Gastrocnemius medialis (tissue), 4 donors: ENCODE measurements around the gene ALDH3B1. TPM values are rescaled to one million over a fixed set of nuclear protein-coding genes. Genes with fewer than 3 reads are reported as not detected.

Experiments used
- ATAC-seq, 2 donors: fragments of 150-250 bp; one replicate each; pipeline ENCODE4 v1.9.1; 2016
- DNase-seq, 2 donors: peaks; one replicate each; pipeline ENCODE4 v3.0.0-alpha.2; 2019
- H3K27ac ChIP-seq, 4 donors: fragments of 200-600 bp; sonication (generic); 1 replicate in 1 of 4; 2 replicates in 3 of 4; pipeline ENCODE4 v1.5.1; 2016 to 2018; ENCODE audit warnings: mild to moderate bottlenecking in 2 of 4, moderate library complexity in 1 of 4
- H3K27me3 ChIP-seq, 3 donors: fragments of 200-600 bp; sonication (generic) in 2 of 3; 1 replicate in 1 of 3; 2 replicates in 2 of 3; pipeline versions ENCODE4 v1.5.1 to v1.6.0; 2016 to 2019; ENCODE audit warnings: mild to moderate bottlenecking in 1 of 3, moderate library complexity in 1 of 3
- H3K36me3 ChIP-seq, 2 donors: fragments of 200-600 bp; sonication (generic) in 1 of 2; one replicate each; pipeline ENCODE4 v1.5.1; 2017 to 2018
- H3K4me1 ChIP-seq, 2 donors: fragments of 200-600 bp; sonication (generic) in 1 of 2; one replicate each; pipeline ENCODE4 v1.5.1; 2016 to 2017; ENCODE audit warnings: mild to moderate bottlenecking in 2 of 2
- H3K4me3 ChIP-seq, 4 donors: fragments of 200-600 bp; sonication (generic) in 3 of 4; 1 replicate in 1 of 4; 2 replicates in 3 of 4; pipeline ENCODE4 v1.5.1; 2016 to 2019; ENCODE audit warnings: mild to moderate bottlenecking in 2 of 4
- H3K9me3 ChIP-seq, 3 donors: fragments of 200-600 bp; sonication (generic) in 2 of 3; 1 replicate in 1 of 3; 2 replicates in 2 of 3; pipeline ENCODE4 v1.5.1; 2016 to 2019
- POLR2A ChIP-seq, 2 donors: fragments of 450-650 bp; IDR thresholded peaks; one replicate each; pipeline ENCODE4 v1.6.1; 2017; ENCODE audit warnings: antibody characterized with exemption in 2 of 2, mild to moderate bottlenecking in 2 of 2, moderate library complexity in 2 of 2
- in situ Hi-C, 4 donors: fragments of 200-750 bp; cut with MboI; loops; one replicate each; pipeline versions ENCODE4 v1.15.0 to v1.8.0; 2017; ENCODE audit warnings: low sequenced_read_pairs in 4 of 4
- intact Hi-C: fragments of 100-400 bp; cut with DNase I; formaldehyde crosslinking; loops from one replicate; pipeline ENCODE4 v1.15.1; 2023; ENCODE audit warnings: low total_unique reads
- total RNA-seq, 4 donors: library from RNA; depleted of rRNA; stranded (reverse); fragments of >200 nt; gene quantifications; one replicate each; pipeline versions ENCODE4 v1.1.0 to v1.2.3, GENCODE V29; 2016
- TF ChIP-seq, protein P1 (sequence below), 5 experiments: fragments of 450-650 bp in 3 of 5; fragments of 200-600 bp in 2 of 5; sonication (generic) in 2 of 5; IDR thresholded peaks in 4 of 5; conservative IDR thresholded peaks in 1 of 5; 1 replicate in 4 of 5; 2 replicates in 1 of 5; pipeline ENCODE4 v1.5.1; 2016 to 2019; ENCODE audit warnings: antibody characterized with exemption in 5 of 5, mild to moderate bottlenecking in 3 of 5, moderate library complexity in 3 of 5

ALDH3B1 gene
- total RNA-seq, 4 donors from 2014 or later, result 2.2 to 5.1 (median 3.6) TPM

DNA sequence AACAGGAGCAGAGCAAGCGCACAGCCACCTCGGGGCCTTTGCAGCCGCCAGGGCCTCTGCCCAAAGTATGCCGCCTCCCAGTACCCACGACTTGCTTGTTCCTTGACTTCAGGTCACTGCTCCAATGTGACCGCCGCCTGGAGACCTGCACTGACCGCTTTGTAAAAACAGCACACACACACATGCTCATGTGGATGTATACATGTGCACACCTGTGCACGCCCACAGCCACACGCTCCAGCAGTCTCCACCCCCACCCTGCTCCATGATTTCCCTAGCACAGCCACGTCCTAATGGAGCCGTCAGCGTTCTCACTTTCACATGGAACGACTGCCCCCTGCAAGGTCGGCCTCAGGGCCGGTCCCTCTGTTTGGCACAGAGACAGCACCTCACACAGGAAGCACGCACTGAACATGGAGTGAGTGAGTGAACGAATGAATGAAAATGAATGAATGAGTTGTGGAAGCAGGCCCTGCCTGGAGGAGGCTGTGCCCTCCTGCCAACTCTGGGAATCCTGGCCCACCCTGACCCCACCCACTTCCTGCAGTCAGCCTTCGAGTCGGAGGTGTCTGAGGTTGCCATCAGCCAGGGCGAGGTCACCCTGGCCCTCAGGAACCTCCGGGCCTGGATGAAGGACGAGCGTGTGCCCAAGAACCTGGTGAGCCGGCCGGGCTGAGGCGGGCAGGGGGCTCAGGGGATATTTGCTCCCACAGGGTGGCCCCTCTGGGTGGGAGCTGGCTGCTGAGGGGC is 8.0 kb downstream of the ALDH3B1 start:
- H3K4me1 ChIP-seq, result no peaks in the 10 kb centered on the region
- in situ Hi-C loops (no loop called here), intact Hi-C loops (no loop called here)
- ATAC-seq (no peak), DNase-seq (no peak)
- no peak overlapping the region for H3K4me3 ChIP-seq
- H3K9me3 ChIP-seq, result no peaks in the 10 kb centered on the region
- no peaks in the 10 kb centered on the region for H3K36me3 ChIP-seq
- H3K27ac ChIP-seq, result no peak overlapping the region
- H3K27me3 ChIP-seq, result no peaks in the 10 kb centered on the region
- TF ChIP-seq, protein P1, sequence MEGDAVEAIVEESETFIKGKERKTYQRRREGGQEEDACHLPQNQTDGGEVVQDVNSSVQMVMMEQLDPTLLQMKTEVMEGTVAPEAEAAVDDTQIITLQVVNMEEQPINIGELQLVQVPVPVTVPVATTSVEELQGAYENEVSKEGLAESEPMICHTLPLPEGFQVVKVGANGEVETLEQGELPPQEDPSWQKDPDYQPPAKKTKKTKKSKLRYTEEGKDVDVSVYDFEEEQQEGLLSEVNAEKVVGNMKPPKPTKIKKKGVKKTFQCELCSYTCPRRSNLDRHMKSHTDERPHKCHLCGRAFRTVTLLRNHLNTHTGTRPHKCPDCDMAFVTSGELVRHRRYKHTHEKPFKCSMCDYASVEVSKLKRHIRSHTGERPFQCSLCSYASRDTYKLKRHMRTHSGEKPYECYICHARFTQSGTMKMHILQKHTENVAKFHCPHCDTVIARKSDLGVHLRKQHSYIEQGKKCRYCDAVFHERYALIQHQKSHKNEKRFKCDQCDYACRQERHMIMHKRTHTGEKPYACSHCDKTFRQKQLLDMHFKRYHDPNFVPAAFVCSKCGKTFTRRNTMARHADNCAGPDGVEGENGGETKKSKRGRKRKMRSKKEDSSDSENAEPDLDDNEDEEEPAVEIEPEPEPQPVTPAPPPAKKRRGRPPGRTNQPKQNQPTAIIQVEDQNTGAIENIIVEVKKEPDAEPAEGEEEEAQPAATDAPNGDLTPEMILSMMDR (IDR thresholded peaks at IDR 0.05 in 4 of 5, conservative IDR thresholded peaks at IDR 0.05 in 1 of 5), result no peak
- TF ChIP-seq POLR2A (IDR thresholded peaks at IDR 0.05), result no peak

DNA sequence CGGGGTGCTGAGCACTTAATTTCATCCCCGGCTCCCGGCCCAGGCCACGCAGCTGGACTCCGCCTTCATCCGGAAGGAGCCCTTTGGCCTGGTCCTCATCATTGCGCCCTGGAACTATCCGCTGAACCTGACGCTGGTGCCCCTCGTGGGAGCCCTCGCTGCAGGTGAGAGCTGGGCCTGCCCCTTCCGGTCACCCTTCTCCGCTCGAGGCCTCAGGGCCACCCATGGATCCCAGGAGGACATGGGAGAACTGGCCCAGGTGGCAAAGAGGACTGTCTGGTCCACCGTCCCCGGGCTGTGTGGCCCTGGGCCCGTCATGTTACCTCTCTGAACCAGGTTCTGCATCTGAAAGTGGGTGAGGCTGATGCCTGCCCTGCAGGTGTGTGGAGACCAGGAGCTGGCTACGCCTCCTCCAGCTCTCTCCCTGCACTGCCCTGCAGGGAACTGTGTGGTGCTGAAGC is 8.6 kb downstream of the ALDH3B1 start:
- TF ChIP-seq, protein P1 (IDR thresholded peaks at IDR 0.05 in 4 of 5, conservative IDR thresholded peaks at IDR 0.05 in 1 of 5), result no peak
- no peak for TF ChIP-seq POLR2A (IDR thresholded peaks at IDR 0.05)
- no peaks in the 10 kb centered on the region for H3K36me3 ChIP-seq
- no peaks in the 10 kb centered on the region for H3K4me1 ChIP-seq
- H3K27me3 ChIP-seq, result no peaks in the 10 kb centered on the region
- H3K9me3 ChIP-seq, result no peaks in the 10 kb centered on the region
- no peak overlapping the region for H3K4me3 ChIP-seq
- DNase-seq (no peak), ATAC-seq (no peak)
- no peak overlapping the region for H3K27ac ChIP-seq
- in situ Hi-C loops, result no loop called here
- intact Hi-C loops, result no loop called here

DNA sequence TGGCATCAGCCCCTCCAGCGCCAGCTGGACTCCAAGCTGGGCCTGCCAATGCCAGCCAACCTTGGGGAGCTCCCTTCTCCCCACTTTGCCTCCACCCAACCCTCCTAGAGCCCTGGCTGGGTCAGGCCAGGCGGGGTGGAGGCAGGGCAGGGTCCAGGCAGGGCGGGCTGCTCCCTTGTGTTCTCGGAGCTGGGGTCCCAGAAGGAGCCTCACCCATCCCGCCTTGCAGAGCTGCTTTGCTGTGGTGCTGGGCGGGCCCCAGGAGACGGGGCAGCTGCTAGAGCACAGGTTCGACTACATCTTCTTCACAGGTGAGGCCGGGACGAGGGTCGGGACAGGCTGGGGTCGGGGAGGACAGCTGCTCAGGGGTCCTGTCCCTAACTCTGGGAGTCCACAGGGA is 9.4 kb downstream of the ALDH3B1 start:
- DNase-seq (no peak), ATAC-seq (no peak)
- TF ChIP-seq, protein P1 (IDR thresholded peaks at IDR 0.05 in 4 of 5, conservative IDR thresholded peaks at IDR 0.05 in 1 of 5), result no peak
- TF ChIP-seq POLR2A (IDR thresholded peaks at IDR 0.05), result no peak
- Histone ChIP-seq H3K36me3 (no peaks in the 10 kb centered on the region), H3K4me3 (no peak overlapping the region), H3K27ac (no peak overlapping the region), H3K9me3 (no peaks in the 10 kb centered on the region), H3K27me3 (no peaks in the 10 kb centered on the region), H3K4me1 (no peaks in the 10 kb centered on the region)
- intact Hi-C loops, result no loop called here
- in situ Hi-C loops, result no loop called here

DNA sequence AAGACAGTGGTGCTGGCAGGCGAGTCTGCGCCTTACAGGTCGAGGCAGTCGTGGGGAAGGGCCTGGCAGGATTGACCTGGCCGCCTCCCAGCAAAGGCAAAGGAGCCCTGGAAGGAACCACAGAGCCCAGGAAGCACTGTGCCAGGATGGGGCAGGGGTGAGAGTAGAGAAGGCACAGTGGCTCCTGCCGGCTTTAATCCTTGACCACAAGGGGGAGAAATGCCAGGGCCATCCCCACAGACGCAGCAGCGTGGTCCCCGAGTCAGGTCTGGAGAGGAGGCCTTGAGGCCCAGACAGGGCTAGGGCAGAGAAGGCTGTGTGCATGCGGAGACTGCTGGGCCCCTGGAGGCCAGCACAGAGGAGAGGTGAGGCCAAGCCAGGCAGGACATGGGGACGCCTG is 10.4 kb downstream of the ALDH3B1 start:
- H3K36me3 ChIP-seq, result no peaks in the 10 kb centered on the region
- H3K27me3 ChIP-seq, result no peaks in the 10 kb centered on the region
- H3K4me1 ChIP-seq, result no peaks in the 10 kb centered on the region
- ATAC-seq, result no peak
- no peak overlapping the region for H3K4me3 ChIP-seq
- H3K9me3 ChIP-seq, result no peaks in the 10 kb centered on the region
- in situ Hi-C loops (no loop called here), intact Hi-C loops (no loop called here)
- DNase-seq, result no peak
- H3K27ac ChIP-seq, result no peak overlapping the region
- TF ChIP-seq, protein P1 (IDR thresholded peaks at IDR 0.05 in 4 of 5, conservative IDR thresholded peaks at IDR 0.05 in 1 of 5), result no peak
- no peak for TF ChIP-seq POLR2A (IDR thresholded peaks at IDR 0.05)
